Kasumi-1 (cell line): ENCODE measurements around the gene ZNF768.
A peak's percentile ranks its signal among the peaks of the same experiment; 100 is the strongest.
"Not testable (repeated sequence)": the region's sequence is repeated elsewhere in the genome, so short reads cannot be mapped to it uniquely, and the experiment has no call there.

Source experiments
- DNase-seq, 2 experiments: peaks; one replicate each; lab custom pipeline; 2025; lab: John Stamatoyannopoulos, UW

The ZNF768 gene

DNA sequence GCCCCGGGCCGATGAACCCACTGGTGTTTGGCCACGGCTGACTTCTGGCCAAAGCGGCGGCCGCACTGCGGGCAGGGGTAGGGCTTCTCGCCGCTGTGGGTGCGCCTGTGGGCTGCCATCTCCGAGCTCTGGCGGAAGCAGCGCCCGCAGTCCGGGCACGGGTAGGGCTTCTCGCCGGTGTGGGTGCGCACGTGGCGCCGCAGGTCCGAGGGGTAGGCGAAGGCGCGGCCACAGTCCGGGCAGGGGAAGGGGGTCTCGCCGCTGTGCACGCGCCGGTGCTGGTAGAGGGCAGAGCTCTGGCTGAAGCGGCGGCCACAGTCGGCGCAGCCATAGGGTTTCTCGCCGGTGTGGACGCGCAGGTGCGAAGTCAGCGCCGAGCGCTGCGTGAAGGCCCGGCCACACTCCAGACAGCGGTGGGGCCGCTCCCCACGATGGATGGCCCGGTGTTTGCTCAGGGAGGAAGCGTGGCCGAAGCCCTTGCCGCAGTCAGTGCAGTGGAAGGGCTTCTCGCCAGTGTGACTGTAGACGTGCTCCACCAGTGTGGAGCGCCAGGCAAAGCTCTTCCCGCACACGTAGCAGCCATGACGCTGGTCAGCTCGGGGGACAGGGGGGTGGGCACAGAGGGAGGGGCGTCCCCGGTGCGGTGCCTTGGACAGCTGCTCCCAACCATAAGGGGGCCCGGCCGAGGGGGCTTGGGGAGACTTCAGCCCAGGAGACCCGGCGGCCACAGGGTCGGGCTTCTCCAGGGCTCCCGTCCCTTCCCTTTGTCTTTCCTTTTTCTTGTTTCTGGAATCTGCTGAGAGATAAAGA is 29.2 kb upstream of the ZNF768 start:
- no peak for DNase-seq

DNA sequence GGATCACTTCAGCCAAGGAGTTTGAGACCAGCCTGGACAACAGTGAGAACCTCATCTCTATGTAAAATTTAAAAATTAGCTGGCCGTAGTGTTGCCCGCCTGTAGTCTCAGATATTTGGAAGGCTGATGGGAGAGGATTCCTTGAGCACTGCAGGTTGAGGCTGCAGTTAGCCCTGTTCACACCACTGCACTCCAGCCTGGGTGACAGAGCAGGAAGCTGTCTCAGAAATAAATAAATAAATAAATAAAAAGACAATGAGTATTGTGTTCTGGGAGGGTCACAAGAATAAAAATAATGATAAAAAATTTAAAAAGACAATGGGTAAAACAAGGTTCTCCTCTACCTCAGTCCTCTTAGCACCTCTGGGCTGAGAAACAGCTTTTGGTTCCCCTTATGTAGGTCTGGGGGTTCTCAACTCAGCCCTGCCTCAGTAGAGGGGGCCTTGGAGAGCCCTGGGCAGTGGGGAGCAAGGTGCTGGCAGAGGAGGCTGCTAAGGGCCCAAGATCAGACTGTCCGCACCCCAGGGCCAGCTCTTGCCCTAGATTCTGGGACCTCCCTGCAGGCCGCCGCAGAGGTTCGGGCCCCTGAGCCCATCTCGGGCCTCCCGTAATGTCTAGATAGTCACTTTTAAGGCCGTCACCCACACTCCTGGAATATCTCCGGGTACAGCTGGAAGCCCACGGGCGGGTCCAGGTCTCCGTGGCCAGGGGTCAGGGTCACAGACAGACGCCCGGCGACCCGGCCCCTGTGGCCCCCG is 28.4 kb upstream of the ZNF768 start:
- DNase-seq: no peak

DNA sequence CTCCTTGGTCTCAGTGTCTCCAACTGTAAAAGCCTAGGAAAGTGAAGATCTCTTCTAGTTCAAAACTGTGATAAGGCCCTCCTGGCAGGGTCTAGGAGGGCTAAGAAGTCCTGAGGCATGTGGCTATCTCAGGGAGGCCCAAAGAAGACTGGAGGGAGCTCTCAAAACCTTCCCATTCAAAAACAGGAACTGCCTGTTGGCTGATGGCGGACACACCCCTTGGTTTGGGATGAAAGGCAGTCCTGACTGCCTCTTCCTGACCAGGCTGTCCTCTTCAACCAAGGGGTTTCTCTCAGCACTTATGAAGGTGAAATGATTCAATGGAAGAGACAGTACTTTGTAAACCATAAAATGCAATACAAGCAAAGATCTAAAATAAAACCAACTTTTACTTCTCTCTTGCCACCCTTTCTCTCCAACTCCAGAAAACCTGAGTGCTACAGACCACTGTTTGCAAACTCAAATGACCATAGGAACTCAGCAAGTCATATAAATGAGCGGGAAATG is 27.1 kb upstream of the ZNF768 start:
- DNase-seq: peak in 1 of 2 experiments; percentile 14

DNA sequence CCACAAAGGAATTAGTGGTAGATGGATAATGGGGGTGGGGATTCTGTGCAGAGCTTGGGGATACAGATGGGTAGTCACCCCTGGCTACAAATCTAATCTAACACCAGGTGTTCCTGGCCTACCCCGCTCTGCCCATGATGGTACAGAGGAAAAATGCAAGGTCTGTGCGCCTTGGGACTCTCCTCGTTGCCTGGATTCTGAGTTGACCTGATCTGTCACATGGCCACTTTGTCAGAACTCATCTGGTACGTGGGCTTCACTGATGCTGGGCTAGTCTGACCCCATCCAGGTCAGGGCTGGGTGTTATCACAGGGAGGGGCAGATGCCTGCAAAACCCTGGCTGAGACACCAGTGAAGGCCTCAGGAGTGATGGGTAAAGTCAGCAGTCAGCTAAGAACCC is 26.6 kb upstream of the ZNF768 start:
- DNase-seq: no peak

GRCh38 chr16:30551781-30552180 is 25.4 kb upstream of the ZNF768 start:
- DNase-seq: no peak

DNA sequence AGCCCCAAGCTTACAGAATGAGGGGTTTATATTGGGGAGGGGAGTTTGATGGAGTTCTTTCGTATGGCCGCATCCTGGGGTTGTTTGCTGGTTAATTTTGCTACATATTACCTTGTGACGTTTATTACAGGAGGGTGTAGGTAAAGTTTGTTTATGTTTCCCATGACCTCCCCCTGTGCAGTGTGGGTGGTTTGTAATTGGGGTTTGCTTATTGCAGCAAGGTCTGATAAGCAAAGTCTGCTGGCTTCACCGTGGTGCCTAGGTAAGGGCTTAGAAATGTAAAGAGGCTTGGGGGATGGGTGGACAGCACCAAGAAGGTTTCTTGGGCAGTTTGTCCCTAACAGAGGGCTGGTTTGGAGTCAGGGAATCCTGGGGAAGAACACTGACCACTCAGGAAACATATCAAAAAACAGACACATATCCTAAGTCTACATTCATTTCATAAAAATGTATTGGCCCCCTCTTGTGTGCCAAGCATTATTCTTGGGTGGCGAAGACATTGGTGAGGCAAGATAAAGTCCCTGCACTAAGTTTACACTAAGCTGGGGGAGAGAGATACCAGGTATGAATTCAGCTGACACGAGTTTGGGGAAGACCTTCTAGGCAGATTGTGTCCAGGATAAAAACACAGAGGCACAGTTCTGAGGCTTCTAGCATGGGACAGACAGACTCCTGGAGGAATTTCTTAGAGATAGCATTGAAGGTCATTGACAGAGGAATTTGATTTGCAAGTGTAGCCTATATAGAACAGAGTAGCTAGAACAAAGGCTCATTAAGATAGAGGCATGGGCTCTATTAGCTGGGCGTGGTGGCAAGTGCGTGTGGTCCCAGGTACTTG is 22.3 kb upstream of the ZNF768 start:
- DNase-seq: no peak

DNA sequence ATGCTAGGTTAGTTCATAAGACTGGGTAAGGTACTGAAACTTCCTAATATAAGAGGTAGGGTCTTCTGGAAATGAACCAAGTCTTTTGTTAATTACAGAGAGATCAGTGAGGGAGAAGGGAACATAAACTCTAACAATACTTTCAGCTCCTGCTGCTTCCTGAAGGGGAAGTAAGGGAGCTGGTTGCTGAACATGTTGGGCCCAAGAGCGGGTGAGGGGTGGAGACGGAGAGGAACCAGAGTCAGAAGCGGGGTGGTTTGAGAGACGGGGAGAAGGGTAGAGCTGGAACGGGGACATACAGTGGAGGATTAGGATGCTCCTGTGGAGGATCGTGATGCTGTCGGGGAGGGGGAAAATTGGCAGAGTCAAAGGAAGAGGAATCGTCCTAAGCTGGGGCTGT is 19.7 kb upstream of the ZNF768 start:
- peak in 1 of 2 experiments; percentile 32 for DNase-seq

- no peak for DNase-seq
Observed at GRCh38 chr16:30543067-30543466, 16.7 kb upstream of the ZNF768 start.

GRCh38 chr16:30541502-30542329 is 15.3 kb upstream of the ZNF768 start:
- DNase-seq: no peak

GRCh38 chr16:30540916-30541464 is 14.6 kb upstream of the ZNF768 start:
- DNase-seq: not testable (repeated sequence)

DNA sequence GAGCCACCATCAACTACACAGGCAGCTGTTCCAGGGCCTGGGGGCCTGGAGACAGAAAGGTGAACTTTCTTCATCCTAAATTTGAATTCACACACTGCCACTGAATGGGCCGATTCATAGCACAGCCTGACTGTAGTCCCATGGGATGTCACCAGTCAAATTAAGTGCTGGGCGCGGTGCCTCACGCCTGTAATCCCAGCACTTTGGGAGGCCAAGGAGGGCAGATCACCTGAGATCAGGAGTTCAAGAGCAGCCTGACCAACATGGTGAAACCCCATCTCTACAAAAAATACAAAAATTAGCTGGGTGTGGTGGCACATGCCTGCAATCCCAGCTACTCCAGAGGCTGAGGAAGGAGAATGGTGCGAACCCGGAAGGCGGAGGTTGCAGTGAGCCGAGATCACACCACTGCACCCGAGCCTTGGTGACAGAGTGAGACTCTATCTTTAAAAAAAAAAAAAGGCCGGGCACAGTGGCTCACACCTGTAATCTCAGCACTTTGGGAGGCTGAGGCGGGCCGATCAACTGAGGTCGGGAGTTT is 13.7 kb upstream of the ZNF768 start:
- DNase-seq: not testable (repeated sequence)

DNA sequence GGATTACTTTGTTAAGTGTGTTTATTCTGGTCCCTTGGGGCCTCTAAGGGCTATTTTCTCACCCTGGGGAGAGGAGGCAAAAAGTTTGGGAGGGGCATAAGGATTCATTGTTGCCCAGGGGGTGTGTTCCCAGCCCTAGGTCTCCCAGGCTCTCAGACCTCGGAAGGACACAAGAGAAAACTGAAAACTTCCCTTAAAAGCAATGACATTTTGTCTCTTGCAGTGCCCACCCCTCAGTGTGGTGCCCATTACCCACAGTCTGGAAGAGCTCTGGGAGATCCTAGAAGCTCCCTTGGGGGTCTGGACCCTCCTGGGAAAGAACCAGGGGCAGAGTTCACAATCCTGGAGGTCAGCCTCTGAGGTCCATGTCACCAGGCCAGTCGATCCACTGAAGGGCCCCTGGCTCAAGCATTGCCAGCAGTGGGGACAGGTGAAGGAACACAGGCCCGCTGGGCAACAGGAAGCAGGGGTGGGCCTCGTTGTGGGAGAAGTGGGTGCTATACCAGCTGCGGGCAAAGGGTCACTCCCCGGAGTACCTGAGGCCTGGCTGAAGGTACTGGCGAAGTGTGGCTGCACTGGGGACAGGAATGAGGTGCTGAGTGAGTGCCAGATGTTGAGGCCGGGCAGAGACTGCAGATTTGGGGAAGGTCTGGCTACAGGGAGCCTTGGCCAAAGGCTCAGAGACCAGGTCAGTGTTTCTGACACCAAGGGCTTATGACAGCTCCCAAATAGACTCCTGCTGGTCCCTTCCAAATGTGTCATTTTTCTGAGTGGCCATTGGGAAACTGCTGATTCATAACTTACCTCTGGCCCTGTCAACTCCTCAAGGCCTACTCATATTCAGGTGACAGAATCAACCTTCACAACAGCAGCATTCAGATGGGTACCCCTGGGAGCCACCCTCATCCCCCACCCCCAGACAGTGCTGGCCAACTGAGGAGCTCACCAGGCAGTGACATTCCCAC is 12.9 kb upstream of the ZNF768 start:
- no peak for DNase-seq

DNA sequence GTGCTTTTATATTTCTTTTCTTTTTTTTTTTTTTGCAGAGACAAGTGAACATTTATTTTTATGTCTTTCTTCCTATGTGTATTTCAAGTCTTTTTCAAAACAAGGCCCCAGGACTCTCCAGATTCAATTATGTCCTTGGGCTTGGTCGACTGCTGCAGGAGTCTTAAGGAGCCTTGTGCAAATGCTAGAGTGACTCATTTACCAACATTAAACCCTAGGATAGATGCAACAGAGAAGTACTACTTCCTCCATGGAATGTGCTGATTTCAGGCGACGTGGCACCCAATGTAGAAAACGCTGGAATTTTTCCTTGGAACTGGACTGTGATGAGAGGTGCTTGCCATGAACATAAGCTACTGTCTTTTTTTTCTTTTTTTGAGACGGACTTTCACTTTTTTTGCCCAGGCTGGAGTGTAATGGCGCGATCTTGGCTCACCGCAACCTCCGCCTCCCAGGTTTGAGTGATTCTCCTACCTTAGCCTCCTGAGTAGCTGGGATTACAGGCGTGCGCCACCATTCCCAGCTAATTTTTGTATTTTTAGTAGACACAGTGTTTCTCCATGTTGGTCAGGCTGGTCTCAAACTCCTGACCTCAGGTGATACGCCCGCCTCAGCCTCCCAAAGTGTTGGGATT is 10.1 kb upstream of the ZNF768 start:
- DNase-seq: not testable (repeated sequence)

GRCh38 chr16:30535777-30536190 is 9.4 kb upstream of the ZNF768 start:
- DNase-seq: peak in 1 of 2 experiments; percentile 43

- DNase-seq: peak in 1 of 2 experiments; percentile 37
Observed at GRCh38 chr16:30535106-30535776, 8.9 kb upstream of the ZNF768 start.

- DNase-seq: peak; percentile 37 to 50
Observed at GRCh38 chr16:30534368-30535105, 8.2 kb upstream of the ZNF768 start, which contains the start of gene ZNF747. ZNF747 (minus strand) TSS chr16:30534858; CDS start chr16:30534679, 179 bp downstream.

DNA sequence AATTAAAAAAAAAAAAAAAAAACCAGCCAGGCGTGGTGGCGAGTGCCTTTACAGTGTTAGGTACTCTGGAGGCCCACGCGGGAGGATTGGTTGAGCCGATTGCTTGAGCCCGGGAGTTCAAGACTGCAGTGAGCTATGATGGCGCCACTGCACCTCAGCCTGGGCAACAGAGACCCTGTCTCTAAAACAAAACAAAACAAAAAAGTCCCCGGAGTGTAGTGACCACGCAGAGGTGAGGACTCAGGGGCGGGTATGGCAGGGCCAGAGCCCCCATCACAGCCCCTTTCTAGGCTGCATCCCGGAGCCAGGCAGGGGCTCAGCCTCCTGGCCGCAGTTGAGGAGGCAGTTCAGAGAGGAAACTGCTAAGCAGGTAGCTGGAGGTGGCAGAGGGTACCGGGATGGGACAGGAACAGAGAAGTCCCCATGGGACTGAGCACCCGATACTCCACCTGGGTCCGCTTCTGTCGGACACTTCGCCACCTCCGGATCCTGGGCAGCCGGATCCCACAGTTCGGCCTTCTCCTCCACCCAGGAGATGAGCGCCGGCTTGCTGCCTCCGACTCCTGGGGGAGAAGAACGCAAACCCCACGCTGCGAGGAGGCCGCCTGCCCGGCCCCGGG is 7.5 kb upstream of the ZNF768 start:
- no peak for DNase-seq
